GM23338 (cell line): ENCODE measurements around the gene IKZF1.

Source experiments
- CREB1 ChIP-seq: fragments of 250-450 bp; sonication (Bioruptor Pico); IDR thresholded peaks from 2 replicates; pipeline ENCODE4 v1.5.0; 2020; ENCODE audit warnings: low read depth, mild to moderate bottlenecking, moderate library complexity
- EZH2 ChIP-seq: fragments of 200-600 bp; sonication (generic); IDR thresholded peaks from one replicate; pipeline ENCODE4 v1.8.0; 2017; ENCODE audit warnings: antibody characterized with exemption, mild to moderate bottlenecking, low read depth; ENCODE audit not compliant: unreplicated experiment
- EZH2phosphoT487 ChIP-seq: fragments of 200-600 bp; sonication (generic); IDR thresholded peaks from one replicate; pipeline ENCODE4 v1.8.1; 2018; ENCODE audit warnings: antibody characterized with exemption; ENCODE audit not compliant: unreplicated experiment
- POLR2AphosphoS5 ChIP-seq: IDR thresholded peaks from 2 replicates; pipeline ENCODE4 v1.6.1; 2016; ENCODE audit warnings: antibody characterized with exemption, low read depth
- REST ChIP-seq: IDR thresholded peaks from one replicate; pipeline ENCODE4 v1.6.1; 2018; ENCODE audit warnings: antibody characterized with exemption; ENCODE audit not compliant: unreplicated experiment
- TF ChIP-seq, protein P1 (sequence below), 2 experiments: fragments of 200-600 bp in 1 of 2; sonication (generic) in 1 of 2; conservative IDR thresholded peaks; 2 replicates each; pipeline versions ENCODE4 v1.5.1 to v1.6.1; 2016 to 2017; ENCODE audit warnings: antibody characterized with exemption in 2 of 2, low read depth in 2 of 2, mild to moderate bottlenecking in 2 of 2, moderate library complexity in 1 of 2

DNA sequence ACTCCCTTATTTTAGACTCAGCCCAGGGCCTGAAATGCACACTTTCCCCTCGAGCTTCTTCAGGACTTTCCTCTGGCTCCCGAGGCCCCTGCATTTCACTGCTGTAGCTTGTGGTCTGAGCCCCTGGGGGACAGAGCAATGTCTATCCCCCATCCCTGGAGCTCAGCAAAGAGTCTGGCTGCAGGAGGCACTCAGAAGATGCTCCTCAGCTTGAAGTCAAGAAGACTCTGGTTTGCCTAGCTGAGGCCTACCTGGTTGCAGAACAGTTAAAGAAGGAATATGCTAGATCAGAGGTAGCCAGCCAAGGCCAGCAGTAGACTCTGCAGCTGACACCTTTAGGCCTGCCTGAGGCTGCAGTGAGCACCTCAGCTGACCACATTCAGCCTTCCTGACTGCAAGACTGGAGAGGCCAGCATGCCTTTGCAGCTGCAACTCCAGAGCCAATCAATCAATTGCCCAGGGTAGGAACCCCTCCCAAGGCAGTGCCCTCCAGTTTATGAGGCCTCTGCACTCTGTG lies 36.9 kb upstream of the IKZF1 start:
- TF ChIP-seq, protein P1, sequence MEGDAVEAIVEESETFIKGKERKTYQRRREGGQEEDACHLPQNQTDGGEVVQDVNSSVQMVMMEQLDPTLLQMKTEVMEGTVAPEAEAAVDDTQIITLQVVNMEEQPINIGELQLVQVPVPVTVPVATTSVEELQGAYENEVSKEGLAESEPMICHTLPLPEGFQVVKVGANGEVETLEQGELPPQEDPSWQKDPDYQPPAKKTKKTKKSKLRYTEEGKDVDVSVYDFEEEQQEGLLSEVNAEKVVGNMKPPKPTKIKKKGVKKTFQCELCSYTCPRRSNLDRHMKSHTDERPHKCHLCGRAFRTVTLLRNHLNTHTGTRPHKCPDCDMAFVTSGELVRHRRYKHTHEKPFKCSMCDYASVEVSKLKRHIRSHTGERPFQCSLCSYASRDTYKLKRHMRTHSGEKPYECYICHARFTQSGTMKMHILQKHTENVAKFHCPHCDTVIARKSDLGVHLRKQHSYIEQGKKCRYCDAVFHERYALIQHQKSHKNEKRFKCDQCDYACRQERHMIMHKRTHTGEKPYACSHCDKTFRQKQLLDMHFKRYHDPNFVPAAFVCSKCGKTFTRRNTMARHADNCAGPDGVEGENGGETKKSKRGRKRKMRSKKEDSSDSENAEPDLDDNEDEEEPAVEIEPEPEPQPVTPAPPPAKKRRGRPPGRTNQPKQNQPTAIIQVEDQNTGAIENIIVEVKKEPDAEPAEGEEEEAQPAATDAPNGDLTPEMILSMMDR (conservative IDR thresholded peaks at IDR 0.05; ENCODE audit: low read depth in 2 of 2), result no peak
- TF ChIP-seq REST (no peak), POLR2AphosphoS5 (no peak), EZH2 (no peak), CREB1 (no peak), EZH2phosphoT487 (no peak)
